ENCODE data around the gene ZNF468. TPM values are rescaled to one million over a fixed set of nuclear protein-coding genes. Genes with fewer than 3 reads are reported as not detected.
"Not testable (repeated sequence)": the region's sequence is repeated elsewhere in the genome, so short reads cannot be mapped to it uniquely, and the experiment has no call there.

Gene ZNF468
- total RNA-seq, 2 experiments from 2014 or later: 23.0 to 27.0 TPM

DNA sequence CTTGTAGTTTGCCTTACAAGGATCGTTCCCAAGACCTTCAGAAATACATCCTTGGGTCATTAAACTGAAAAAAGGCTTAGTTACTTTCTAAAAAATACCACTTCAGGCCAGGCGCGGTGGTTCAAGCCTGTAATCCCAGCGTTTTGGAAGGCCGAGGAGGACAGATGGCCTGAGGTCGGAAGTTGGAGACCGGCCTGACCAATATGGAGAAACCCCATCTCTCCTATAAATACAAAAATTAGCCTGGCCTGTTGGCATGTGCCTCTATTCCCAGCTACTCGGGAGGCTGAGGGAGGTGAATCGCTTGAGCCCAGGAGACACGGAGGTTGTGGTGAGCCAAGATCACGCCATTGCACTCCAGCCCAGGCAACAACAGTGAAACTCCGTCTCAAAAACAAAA is 33.7 kb downstream of the ZNF468 start:
- no peak for DNase-seq (ENCODE audit: low spot score)
- BruUV-seq (replicated peaks): no TSS peak
- H3K79me2 ChIP-seq (ENCODE audit: insufficient read depth, low read depth, low read length): no peaks in the 10 kb centered on the region
- no peak for TF ChIP-seq EZH2phosphoT487 (IDR thresholded peaks at IDR 0.05; ENCODE audit: borderline replicate concordance, low read depth, low read length)
- TF ChIP-seq, protein P1, sequence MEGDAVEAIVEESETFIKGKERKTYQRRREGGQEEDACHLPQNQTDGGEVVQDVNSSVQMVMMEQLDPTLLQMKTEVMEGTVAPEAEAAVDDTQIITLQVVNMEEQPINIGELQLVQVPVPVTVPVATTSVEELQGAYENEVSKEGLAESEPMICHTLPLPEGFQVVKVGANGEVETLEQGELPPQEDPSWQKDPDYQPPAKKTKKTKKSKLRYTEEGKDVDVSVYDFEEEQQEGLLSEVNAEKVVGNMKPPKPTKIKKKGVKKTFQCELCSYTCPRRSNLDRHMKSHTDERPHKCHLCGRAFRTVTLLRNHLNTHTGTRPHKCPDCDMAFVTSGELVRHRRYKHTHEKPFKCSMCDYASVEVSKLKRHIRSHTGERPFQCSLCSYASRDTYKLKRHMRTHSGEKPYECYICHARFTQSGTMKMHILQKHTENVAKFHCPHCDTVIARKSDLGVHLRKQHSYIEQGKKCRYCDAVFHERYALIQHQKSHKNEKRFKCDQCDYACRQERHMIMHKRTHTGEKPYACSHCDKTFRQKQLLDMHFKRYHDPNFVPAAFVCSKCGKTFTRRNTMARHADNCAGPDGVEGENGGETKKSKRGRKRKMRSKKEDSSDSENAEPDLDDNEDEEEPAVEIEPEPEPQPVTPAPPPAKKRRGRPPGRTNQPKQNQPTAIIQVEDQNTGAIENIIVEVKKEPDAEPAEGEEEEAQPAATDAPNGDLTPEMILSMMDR (conservative IDR thresholded peaks at IDR 0.05; ENCODE audit: low read length): no peak
- no peaks in the 10 kb centered on the region for H4K20me1 ChIP-seq (ENCODE audit: insufficient read depth, low read length)
- CTCF ChIA-PET (ENCODE audit: unreplicated experiment): no interaction called here
- peaks cover 3% of the 10 kb centered on the region; the same call in 1 of the 2 replicates for H3K9me3 ChIP-seq (ENCODE audit: low read length)
- H3K36me3 ChIP-seq (ENCODE audit: insufficient read depth, low read length): no peaks in the 10 kb centered on the region
- no peak overlapping the region for H3K4me2 ChIP-seq (ENCODE audit: low read length)
- POLR2A ChIA-PET: interaction anchor here (0.6 kb wide), 2 partner anchors 15 to 19 kb away, joined by 3 to 4 read pairs; no protein-coding TSS in a partner anchor
- no peaks in the 10 kb centered on the region for H3K9me2 ChIP-seq (ENCODE audit: insufficient read depth, low read length)
- intact Hi-C loops (cut with micrococcal nuclease; ENCODE audit: unreplicated experiment): loop anchor here (5.0 kb wide), 1 partner anchor 34 kb away; the partner anchor contains the start of gene ZNF468
- H3K27ac ChIP-seq (ENCODE audit: low read depth, low read length, poor library complexity, severe bottlenecking): no peak overlapping the region
- no peak overlapping the region for H2AFZ ChIP-seq (ENCODE audit: low read length)
- no peaks in the 10 kb centered on the region for H3K4me1 ChIP-seq (ENCODE audit: insufficient read depth, low read length, poor library complexity, severe bottlenecking)
- no peak overlapping the region for H3K4me3 ChIP-seq (ENCODE audit: low read depth, low read length, poor library complexity, severe bottlenecking)

DNA sequence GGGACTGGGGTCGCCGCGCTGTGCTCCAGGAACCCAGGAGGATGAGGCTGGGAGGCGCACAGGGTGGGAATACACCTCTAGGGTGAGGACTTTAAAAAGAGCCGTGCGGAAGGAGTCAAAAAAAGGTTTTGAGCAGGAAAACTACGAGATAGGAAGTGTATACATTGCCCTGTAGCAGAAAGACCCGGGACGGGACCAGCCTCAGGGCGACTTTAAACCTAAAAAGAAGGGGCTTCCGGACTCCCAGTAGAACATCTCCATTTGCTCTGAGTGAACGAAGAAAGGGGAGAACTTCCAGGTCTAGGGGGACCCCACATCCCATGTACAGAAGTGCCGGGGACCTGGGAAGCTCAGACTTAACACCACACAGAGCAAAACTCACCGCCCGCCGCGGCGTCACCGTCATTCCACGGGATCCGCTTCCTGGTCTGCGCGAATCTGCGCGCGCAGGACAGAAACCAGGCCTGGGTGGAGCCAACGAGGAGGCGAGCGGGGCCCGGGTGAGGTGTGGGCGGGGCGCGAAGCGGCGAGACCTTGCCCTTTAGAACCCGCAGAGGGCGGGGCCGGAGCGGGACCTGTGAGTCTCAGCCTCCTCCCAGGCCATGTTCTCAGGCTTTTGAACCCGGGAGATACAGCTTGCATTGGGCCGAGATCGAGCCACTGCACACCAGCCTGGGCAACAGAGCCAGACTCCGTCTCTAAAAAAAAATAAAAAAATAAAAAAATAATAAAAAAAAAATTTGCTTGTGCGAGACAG is 36.0 kb downstream of the ZNF468 start, which contains the start of gene ZNF28:
Gene ZNF28 (minus strand): TSS at position 430 of the 757 bp plus-strand sequence. CDS start 3,675 bp downstream, outside the sequence.
- intact Hi-C loops (cut with micrococcal nuclease; ENCODE audit: unreplicated experiment): loop anchor here (5.0 kb wide), 1 partner anchor 36 kb away; the partner anchor contains the start of gene ZNF468
- peak within 1 kb of the TSS; percentile 90 for H3K4me2 ChIP-seq (ENCODE audit: low read length)
- H3K9me3 ChIP-seq (ENCODE audit: low read length); H3K79me2 ChIP-seq (ENCODE audit: insufficient read depth, low read depth, low read length); H4K20me1 ChIP-seq (ENCODE audit: insufficient read depth, low read length); H3K27ac ChIP-seq (ENCODE audit: low read depth, low read length, poor library complexity, severe bottlenecking); CTCF ChIA-PET (ENCODE audit: unreplicated experiment); H3K9me2 ChIP-seq (ENCODE audit: insufficient read depth, low read length); H3K4me1 ChIP-seq (ENCODE audit: insufficient read depth, low read length, poor library complexity, severe bottlenecking): not testable (repeated sequence)
- peaks cover 20% of the 10 kb centered on the region for H3K36me3 ChIP-seq (ENCODE audit: insufficient read depth, low read length)
- peak; percentile 66 for DNase-seq (ENCODE audit: low spot score)
- TSS peak; percentile 72 for BruUV-seq (replicated peaks)
- POLR2A ChIA-PET: interaction anchor here (1.0 kb wide), 1 partner anchor 33 kb away, joined by 3 read pairs; no protein-coding TSS in a partner anchor
- H2AFZ ChIP-seq (ENCODE audit: low read length): peak within 1 kb of the TSS; percentile 73
- H3K4me3 ChIP-seq (ENCODE audit: low read depth, low read length, poor library complexity, severe bottlenecking): peak within 1 kb of the TSS; percentile 87

DNA sequence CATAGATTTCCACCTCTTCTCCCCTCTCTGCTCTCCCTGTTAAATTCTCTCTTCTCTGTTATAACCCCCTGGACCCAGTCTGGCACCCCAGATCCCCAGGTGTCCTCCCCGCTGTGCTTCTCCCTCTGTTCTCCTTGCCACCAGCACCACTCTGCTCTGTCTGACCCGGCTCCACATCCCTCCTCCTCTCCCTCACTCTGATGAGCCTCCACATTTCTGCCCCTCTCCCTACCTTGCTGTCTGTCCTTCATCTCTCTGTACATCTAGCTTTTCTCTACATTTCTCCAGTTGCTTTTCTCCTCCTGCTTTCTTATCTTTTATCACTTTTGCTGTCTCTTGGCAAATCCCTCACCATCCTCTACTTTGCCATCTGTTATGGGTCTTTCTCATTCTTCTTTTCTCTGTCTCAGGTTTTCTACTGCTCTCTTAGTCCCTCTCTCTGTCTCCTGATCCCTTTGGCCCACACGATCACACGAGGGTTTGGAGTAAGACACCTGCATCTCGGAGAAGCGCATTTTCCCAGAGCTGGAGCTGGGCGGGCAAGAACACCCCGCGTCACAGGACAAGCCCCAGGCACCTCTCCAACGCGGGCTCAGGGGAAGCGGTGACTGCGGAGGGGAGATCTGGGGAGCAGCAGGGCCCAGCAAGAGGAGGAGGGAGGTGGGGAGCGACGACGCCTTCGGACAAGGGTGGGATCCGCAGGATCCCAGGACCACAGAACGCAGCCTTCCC is 36.8 kb downstream of the ZNF468 start:
- intact Hi-C loops (cut with micrococcal nuclease; ENCODE audit: unreplicated experiment): loop anchor here (5.0 kb wide), 1 partner anchor 37 kb away; the partner anchor contains the start of gene ZNF468
- H3K9me2 ChIP-seq (ENCODE audit: insufficient read depth, low read length); POLR2A ChIA-PET; H4K20me1 ChIP-seq (ENCODE audit: insufficient read depth, low read length); CTCF ChIA-PET (ENCODE audit: unreplicated experiment); H3K27ac ChIP-seq (ENCODE audit: low read depth, low read length, poor library complexity, severe bottlenecking); H2AFZ ChIP-seq (ENCODE audit: low read length); BruUV-seq (replicated peaks); H3K79me2 ChIP-seq (ENCODE audit: insufficient read depth, low read depth, low read length); H3K9me3 ChIP-seq (ENCODE audit: low read length); H3K4me1 ChIP-seq (ENCODE audit: insufficient read depth, low read length, poor library complexity, severe bottlenecking): not testable (repeated sequence)
- H3K36me3 ChIP-seq (ENCODE audit: insufficient read depth, low read length): peaks cover 28% of the 10 kb centered on the region
- H3K4me2 ChIP-seq (ENCODE audit: low read length): peak overlapping the region; percentile 90
- peak overlapping the region; percentile 87 for H3K4me3 ChIP-seq (ENCODE audit: low read depth, low read length, poor library complexity, severe bottlenecking)
- peak; percentile 18 for DNase-seq (ENCODE audit: low spot score)
